Measurements from ENCODE around the gene EGLN2. TPM values are rescaled to one million over a fixed set of nuclear protein-coding genes. Genes with fewer than 3 reads are reported as not detected.
A peak's percentile ranks its signal among the peaks of the same experiment; 100 is the strongest.
"Not testable (repeated sequence)": the region's sequence is repeated elsewhere in the genome, so short reads cannot be mapped to it uniquely, and the experiment has no call there.

The EGLN2 gene
- total RNA-seq, 3 donors from 2014 or later: 78.9 to 90.8 (median 88.5) TPM

GRCh38 chr19:40827386-40828247 lies 28.6 kb downstream of the EGLN2 start:
- H3K4me1 ChIP-seq: no peaks in the 10 kb centered on the region
- no peaks in the 10 kb centered on the region for H3K9me3 ChIP-seq
- no peak overlapping the region for H3K27ac ChIP-seq
- TF ChIP-seq CTCF (IDR thresholded peaks at IDR 0.05) (no peak), POLR2AphosphoS5 (IDR thresholded peaks at IDR 0.05) (no peak), POLR2A (IDR thresholded peaks at IDR 0.05) (no peak)
- H3K36me3 ChIP-seq: no peaks in the 10 kb centered on the region
- no peak for DNase-seq (ENCODE audit: low spot score in 2 of 2)
- no peak overlapping the region for H3K4me3 ChIP-seq
- intact Hi-C loops (cut with DNase I; ENCODE audit: low total_unique reads): no loop called here
- no peaks in the 10 kb centered on the region for H3K27me3 ChIP-seq

- H3K36me3 ChIP-seq: no peaks in the 10 kb centered on the region
- H3K27me3 ChIP-seq: no peaks in the 10 kb centered on the region
- H3K4me1 ChIP-seq: no peaks in the 10 kb centered on the region
- DNase-seq (ENCODE audit: low spot score in 2 of 2): no peak
- H3K27ac ChIP-seq: no peak overlapping the region
- no peak overlapping the region for H3K4me3 ChIP-seq
- H3K9me3 ChIP-seq: no peaks in the 10 kb centered on the region
- TF ChIP-seq POLR2A (IDR thresholded peaks at IDR 0.05): no peak
- TF ChIP-seq CTCF (IDR thresholded peaks at IDR 0.05): no peak
- TF ChIP-seq POLR2AphosphoS5 (IDR thresholded peaks at IDR 0.05): no peak
- intact Hi-C loops (cut with DNase I; ENCODE audit: low total_unique reads): no loop called here
Observed at GRCh38 chr19:40829205-40829604, 30.2 kb downstream of the EGLN2 start.

- DNase-seq (ENCODE audit: low spot score in 2 of 2); H3K27ac ChIP-seq; intact Hi-C loops (cut with DNase I; ENCODE audit: low total_unique reads); H3K27me3 ChIP-seq; H3K36me3 ChIP-seq; H3K9me3 ChIP-seq; H3K4me1 ChIP-seq; H3K4me3 ChIP-seq: not testable (repeated sequence)
Observed at GRCh38 chr19:40830741-40831140, 31.8 kb downstream of the EGLN2 start.

GRCh38 chr19:40831502-40832430 lies 32.8 kb downstream of the EGLN2 start:
- Histone ChIP-seq H3K4me3 (no peak overlapping the region), H3K4me1 (no peaks in the 10 kb centered on the region), H3K27ac (peak overlapping the region; percentile 64 to 68), H3K27me3 (no peaks in the 10 kb centered on the region), H3K36me3 (no peaks in the 10 kb centered on the region), H3K9me3 (no peaks in the 10 kb centered on the region)
- intact Hi-C loops (cut with DNase I; ENCODE audit: low total_unique reads): no loop called here
- TF ChIP-seq POLR2AphosphoS5 (IDR thresholded peaks at IDR 0.05): peak in 1 of 3 donors; percentile 39
- no peak for TF ChIP-seq POLR2A (IDR thresholded peaks at IDR 0.05)
- no peak for TF ChIP-seq CTCF (IDR thresholded peaks at IDR 0.05)
- DNase-seq (ENCODE audit: low spot score in 2 of 2): no peak

- H3K4me1 ChIP-seq; H3K4me3 ChIP-seq; H3K9me3 ChIP-seq; H3K27me3 ChIP-seq; H3K36me3 ChIP-seq; DNase-seq (ENCODE audit: low spot score in 2 of 2); intact Hi-C loops (cut with DNase I; ENCODE audit: low total_unique reads): not testable (repeated sequence)
- peak overlapping the region; percentile 64 to 68 for H3K27ac ChIP-seq
Observed at GRCh38 chr19:40832431-40832790, 33.4 kb downstream of the EGLN2 start.

- H3K27me3 ChIP-seq; H3K4me1 ChIP-seq; intact Hi-C loops (cut with DNase I; ENCODE audit: low total_unique reads); H3K27ac ChIP-seq; H3K36me3 ChIP-seq; DNase-seq (ENCODE audit: low spot score in 2 of 2); H3K4me3 ChIP-seq; H3K9me3 ChIP-seq: not testable (repeated sequence)
Observed at GRCh38 chr19:40833728-40834533, 34.9 kb downstream of the EGLN2 start.
